Caco-2 (cell line): ENCODE data around the gene SLC25A41. TPM values are rescaled to one million over a fixed set of nuclear protein-coding genes. Genes with fewer than 3 reads are reported as not detected.

Experiments used
- BruUV-seq: library from RNA; stranded (reverse); fragments of 400-500 nt; replicated peaks from 2 replicates; lab custom pipeline; 2021; lab: Mats Ljungman, UMichigan
- CTCF ChIA-PET: fragments of 300-600 bp; sonication (Branson Sonifier 250); formaldehyde crosslinking; loops from one replicate; lab custom pipeline; 2022; ENCODE audit warnings: antibody characterized with exemption; lab: Charles Lee
- POLR2A ChIA-PET: fragments of 300-600 bp; sonication (Branson Sonifier 250); formaldehyde crosslinking; loops from one replicate; lab custom pipeline; 2022; ENCODE audit warnings: antibody characterized with exemption; lab: Charles Lee
- DNase-seq, 2 experiments: peaks; one replicate each; pipeline versions ENCODE4 v3.0.0 to v3.0.0-alpha.2; 2020 to 2022
- H3K27me3 ChIP-seq: replicated peaks from 2 replicates; pipeline ENCODE4 v1.6.0; 2011; ENCODE audit warnings: low read length; ENCODE audit not compliant: control insufficient read depth, insufficient read depth
- H3K36me3 ChIP-seq: 2 replicates; pipeline ENCODE4 v1.5.1; 2011; ENCODE audit warnings: low read length; ENCODE audit not compliant: control insufficient read depth, insufficient read depth
- H3K4me1 ChIP-seq: fragments of 250-450 bp; sonication (Bioruptor Pico); 2 replicates; pipeline ENCODE4 v1.5.1; 2020; ENCODE audit warnings: mild to moderate bottlenecking
- H3K4me3 ChIP-seq: 2 replicates; pipeline ENCODE4 v1.5.1; 2011; ENCODE audit warnings: low read depth, mild to moderate bottlenecking, control low read depth, low read length
- H3K9me3 ChIP-seq: fragments of 250-450 bp; sonication (Bioruptor Pico); 2 replicates; pipeline ENCODE4 v1.5.1; 2020; ENCODE audit warnings: mild to moderate bottlenecking, moderate library complexity
- H3K27ac Mint-ChIP-seq: one replicate; pipeline ENCODE4 v1.8.0; 2022; ENCODE audit warnings: mixed read lengths; ENCODE audit not compliant: unreplicated experiment
- H3K27me3 Mint-ChIP-seq: one replicate; pipeline ENCODE4 v1.8.0; 2022; ENCODE audit warnings: mixed read lengths; ENCODE audit not compliant: insufficient read depth, unreplicated experiment
- H3K36me3 Mint-ChIP-seq: one replicate; pipeline ENCODE4 v1.8.0; 2022; ENCODE audit warnings: mild to moderate bottlenecking, mixed read lengths; ENCODE audit not compliant: insufficient read depth, unreplicated experiment
- H3K4me1 Mint-ChIP-seq: one replicate; pipeline ENCODE4 v1.8.0; 2022; ENCODE audit warnings: low read depth, mixed read lengths; ENCODE audit not compliant: unreplicated experiment
- H3K4me3 Mint-ChIP-seq: one replicate; pipeline ENCODE4 v1.8.0; 2022; ENCODE audit warnings: mild to moderate bottlenecking, moderate library complexity, mixed read lengths; ENCODE audit not compliant: unreplicated experiment
- H3K9me3 Mint-ChIP-seq: one replicate; pipeline ENCODE4 v1.8.0; 2022; ENCODE audit warnings: mixed read lengths; ENCODE audit not compliant: unreplicated experiment
- CTCF ChIP-seq, 2 experiments: fragments of 200-600 bp in 1 of 2; IDR thresholded peaks; 1 replicate in 1 of 2; 2 replicates in 1 of 2; pipeline versions ENCODE4 v1.5.1 to v1.8.0; 2011 to 2022; ENCODE audit warnings: antibody characterized with exemption in 1 of 2, control low read depth in 1 of 2, inconsistent platforms in 1 of 2, low read depth in 1 of 2, low read length in 1 of 2, mild to moderate bottlenecking in 1 of 2, moderate library complexity in 1 of 2; ENCODE audit not compliant: insufficient read depth in 1 of 2, severe bottlenecking in 1 of 2, unreplicated experiment in 1 of 2
- intact Hi-C: fragments of 100-400 bp; cut with micrococcal nuclease; formaldehyde crosslinking; loops from one replicate; pipeline ENCODE4 v1.10.0; 2022; ENCODE audit not compliant: unreplicated experiment
- total RNA-seq: library from RNA; stranded (reverse); gene quantifications from 2 replicates; pipeline ENCODE4 v1.2.3, GENCODE V29; 2022

The SLC25A41 gene
- total RNA-seq, 1 experiment from 2014 or later: not detected

GRCh38 chr19:6381030-6381750, 52.4 kb downstream of the SLC25A41 start:
- Mint-ChIP-seq H3K9me3 (no peaks in the 10 kb centered on the region), H3K27me3 (no peaks in the 10 kb centered on the region), H3K27ac (no peak overlapping the region), H3K36me3 (peaks cover 88% of the 10 kb centered on the region), H3K4me1 (no peaks in the 10 kb centered on the region), H3K4me3 (no peak overlapping the region)
- H3K9me3 ChIP-seq: no peaks in the 10 kb centered on the region
- BruUV-seq: no TSS peak
- H3K4me3 ChIP-seq: no peak overlapping the region
- no peaks in the 10 kb centered on the region for H3K27me3 ChIP-seq
- H3K4me1 ChIP-seq: peaks cover 17% of the 10 kb centered on the region
- no peak for TF ChIP-seq CTCF (IDR thresholded peaks at IDR 0.05; ENCODE audit: insufficient read depth in 1 of 2, low read depth in 1 of 2, low read length in 1 of 2, severe bottlenecking in 1 of 2, unreplicated experiment in 1 of 2)
- DNase-seq: no peak
- CTCF ChIA-PET: no interaction called here
- H3K36me3 ChIP-seq: no peaks in the 10 kb centered on the region; the same call in none of the 2 replicates
- intact Hi-C loops: no loop called here
- POLR2A ChIA-PET: no interaction called here

DNA sequence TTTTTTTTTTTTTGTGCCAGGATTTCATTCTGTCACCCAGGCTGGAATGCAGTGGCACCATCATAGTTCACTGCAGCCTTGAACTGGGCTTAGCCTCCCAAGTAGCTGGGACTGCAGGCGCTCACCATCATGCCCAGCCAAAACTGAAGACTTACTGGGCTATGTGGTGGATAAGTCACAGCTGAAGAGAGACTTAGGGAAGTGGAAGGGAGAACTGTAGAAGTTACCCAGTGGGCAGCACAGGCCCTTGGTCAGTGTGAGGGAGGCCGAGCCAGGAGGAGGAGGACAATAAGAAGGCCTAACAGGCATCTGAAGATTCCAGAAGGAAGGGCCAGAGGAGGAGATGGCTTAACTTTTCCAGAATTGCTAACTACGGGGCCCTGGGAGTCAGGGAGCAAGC, 53.8 kb downstream of the SLC25A41 start:
- Mint-ChIP-seq H3K36me3 (peaks cover 84% of the 10 kb centered on the region), H3K9me3 (no peaks in the 10 kb centered on the region), H3K27me3 (no peaks in the 10 kb centered on the region), H3K27ac (no peak overlapping the region), H3K4me3 (no peak overlapping the region), H3K4me1 (no peaks in the 10 kb centered on the region)
- Histone ChIP-seq H3K4me1 (peaks cover 17% of the 10 kb centered on the region), H3K36me3 (no peaks in the 10 kb centered on the region; the same call in none of the 2 replicates), H3K9me3 (no peaks in the 10 kb centered on the region), H3K27me3 (no peaks in the 10 kb centered on the region), H3K4me3 (no peak overlapping the region)
- no peak for TF ChIP-seq CTCF (IDR thresholded peaks at IDR 0.05; ENCODE audit: insufficient read depth in 1 of 2, low read depth in 1 of 2, low read length in 1 of 2, severe bottlenecking in 1 of 2, unreplicated experiment in 1 of 2)
- DNase-seq: no peak
- POLR2A ChIA-PET: no interaction called here
- no TSS peak for BruUV-seq
- intact Hi-C loops: no loop called here
- CTCF ChIA-PET: no interaction called here

- Mint-ChIP-seq H3K27ac (peak overlapping the region; percentile 63), H3K4me3 (no peak overlapping the region), H3K9me3 (no peaks in the 10 kb centered on the region), H3K36me3 (peaks cover 80% of the 10 kb centered on the region), H3K27me3 (no peaks in the 10 kb centered on the region), H3K4me1 (no peaks in the 10 kb centered on the region)
- ChIA-PET CTCF (no interaction called here), POLR2A (no interaction called here)
- no TSS peak for BruUV-seq
- intact Hi-C loops: no loop called here
- no peak for DNase-seq
- Histone ChIP-seq H3K27me3 (no peaks in the 10 kb centered on the region), H3K9me3 (no peaks in the 10 kb centered on the region), H3K4me3 (no peak overlapping the region), H3K36me3 (no peaks in the 10 kb centered on the region; the same call in none of the 2 replicates), H3K4me1 (peaks cover 26% of the 10 kb centered on the region)
- no peak for TF ChIP-seq CTCF (IDR thresholded peaks at IDR 0.05; ENCODE audit: insufficient read depth in 1 of 2, low read depth in 1 of 2, low read length in 1 of 2, severe bottlenecking in 1 of 2, unreplicated experiment in 1 of 2)
Observed at GRCh38 chr19:6378486-6378885, 55.1 kb downstream of the SLC25A41 start.
